HL-60 (cell line): Measurements from ENCODE around the gene UBXN7.

Experiments used
- CTCF ChIP-seq: IDR thresholded peaks from one replicate; pipeline ENCODE4 v1.5.1; 2011; ENCODE audit warnings: low read length, control low read depth, inconsistent platforms; ENCODE audit not compliant: insufficient read depth
- GABPA ChIP-seq: IDR thresholded peaks from 2 replicates; pipeline ENCODE4 v1.6.1; 2012; ENCODE audit warnings: low read depth
- POLR2AphosphoS5 ChIP-seq: IDR thresholded peaks from 2 replicates; pipeline ENCODE4 v1.6.1; 2012; ENCODE audit warnings: low read depth
- REST ChIP-seq: IDR thresholded peaks from 2 replicates; pipeline ENCODE4 v1.6.1; 2012; ENCODE audit warnings: low read depth; ENCODE audit not compliant: insufficient replicate concordance

DNA sequence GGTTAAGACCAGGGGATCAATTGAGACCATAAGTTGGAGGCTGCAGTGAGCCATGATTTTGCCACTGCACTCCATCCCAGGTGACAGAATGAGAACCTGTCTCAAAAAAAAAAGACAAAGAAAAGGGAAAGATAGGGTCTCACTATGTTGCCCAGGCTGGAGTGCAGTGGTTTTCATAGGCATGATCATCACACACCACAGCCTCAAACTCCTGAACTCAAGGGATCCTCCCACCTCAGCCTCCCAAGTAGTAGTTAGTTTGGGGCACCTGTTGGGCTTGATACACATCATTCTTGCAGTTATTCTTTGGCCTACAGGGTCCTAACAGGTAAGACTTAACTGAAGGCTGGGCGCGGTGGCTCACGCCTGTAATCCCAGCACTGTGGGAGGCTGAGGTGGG is 42.1 kb downstream of the UBXN7 start:
- no peak for TF ChIP-seq CTCF
- no peak for TF ChIP-seq POLR2AphosphoS5
- TF ChIP-seq REST: no peak
- no peak for TF ChIP-seq GABPA
